Natural killer cell (primary cell): ENCODE data around the gene ASXL2. TPM values are rescaled to one million over a fixed set of nuclear protein-coding genes. Genes with fewer than 3 reads are reported as not detected.
"Not testable (repeated sequence)": the region's sequence is repeated elsewhere in the genome, so short reads cannot be mapped to it uniquely, and the experiment has no call there.

Experiments
- ATAC-seq, 3 donors: fragments of 150-1000 bp in 2 of 3; fragments of 200-7000 bp in 1 of 3; cut with Tn5 transposase; 1 replicate in 1 of 3; 2 replicates in 2 of 3; pipeline ENCODE4 v1.10.0; 2021; ENCODE audit warnings: mild to moderate bottlenecking in 2 of 3, moderate library complexity in 2 of 3
- DNase-seq, 2 donors: peaks; one replicate each; pipeline versions ENCODE4 v3.0.0 to v3.0.0-alpha.2; 2013 to 2021; ENCODE audit warnings: mixed read lengths in 1 of 2
- H3K27ac ChIP-seq: one replicate; pipeline ENCODE4 v1.5.1; 2013; ENCODE audit warnings: mild to moderate bottlenecking, low read length
- H3K27me3 ChIP-seq: one replicate; pipeline ENCODE4 v1.6.1; 2013; ENCODE audit warnings: low read length; ENCODE audit not compliant: control insufficient read depth, insufficient read depth
- H3K36me3 ChIP-seq: one replicate; pipeline ENCODE4 v1.6.1; 2013; ENCODE audit warnings: low read length; ENCODE audit not compliant: control insufficient read depth, insufficient read depth
- H3K4me1 ChIP-seq: one replicate; pipeline ENCODE4 v1.6.1; 2013; ENCODE audit warnings: low read length; ENCODE audit not compliant: control insufficient read depth, insufficient read depth
- H3K4me3 ChIP-seq: one replicate; pipeline ENCODE4 v1.5.1; 2013; ENCODE audit warnings: low read length
- H3K9me3 ChIP-seq: one replicate; pipeline ENCODE4 v1.6.1; 2013; ENCODE audit warnings: low read length; ENCODE audit not compliant: control insufficient read depth, insufficient read depth
- H3K27ac Mint-ChIP-seq, 2 donors: one replicate each; pipeline ENCODE4 v1.8.0; 2022; ENCODE audit warnings: mild to moderate bottlenecking in 2 of 2, mixed read lengths in 2 of 2, moderate library complexity in 1 of 2
- H3K27me3 Mint-ChIP-seq, 2 donors: one replicate each; pipeline ENCODE4 v1.8.0; 2022; ENCODE audit warnings: low read depth in 2 of 2, mixed read lengths in 2 of 2
- H3K36me3 Mint-ChIP-seq: one replicate; pipeline ENCODE4 v1.8.0; 2022; ENCODE audit warnings: mixed read lengths
- H3K4me1 Mint-ChIP-seq, 2 donors: one replicate each; pipeline ENCODE4 v1.8.0; 2022; ENCODE audit warnings: mixed read lengths in 2 of 2
- H3K4me3 Mint-ChIP-seq: one replicate; pipeline ENCODE4 v1.8.0; 2022; ENCODE audit warnings: mild to moderate bottlenecking, moderate library complexity, mixed read lengths
- H3K9me3 Mint-ChIP-seq, 2 donors: one replicate each; pipeline ENCODE4 v1.8.0; 2022; ENCODE audit warnings: mixed read lengths in 2 of 2
- WGBS: methylation state at CpG from one replicate; pipeline ENCODE4 v1.1.7; 2013; ENCODE audit warnings: missing lambda C conversion rate; ENCODE audit not compliant: insufficient coverage; 5-methylcytosine and 5-hydroxymethylcytosine counted together
- intact Hi-C: fragments of 100-400 bp; cut with micrococcal nuclease; formaldehyde crosslinking; loops from one replicate; pipeline ENCODE4 v1.14.2; 2022
- total RNA-seq, 4 donors: library from RNA; stranded (reverse); fragments of 120-200 nt in 1 of 4; gene quantifications; one replicate each; pipeline versions ENCODE4 v1.2.3 to v1.2.4, GENCODE V29; 2013 to 2022
- TF ChIP-seq, protein P1 (sequence below): fragments of 200-600 bp; IDR thresholded peaks from one replicate; pipeline ENCODE4 v1.8.0; 2022; ENCODE audit warnings: antibody characterized with exemption

The ASXL2 gene
- total RNA-seq, 3 donors from 2014 or later (not counting 1 experiment from before 2014, with no cell fraction given) = 27.7 to 32.6 (median 27.8) TPM

GRCh38 chr2:25903216-25903776 lies 25.0 kb upstream of the ASXL2 start:
- intact Hi-C loops = no loop called here
- no peak for DNase-seq
- no peak overlapping the region for H3K4me3 ChIP-seq
- Mint-ChIP-seq H3K27me3 (peaks cover 0 to 2% of the 10 kb centered on the region in 2 donors), H3K36me3 (no peaks in the 10 kb centered on the region), H3K27ac (no peak overlapping the region), H3K4me1 (no peaks in the 10 kb centered on the region), H3K9me3 (no peaks in the 10 kb centered on the region), H3K4me3 (no peak overlapping the region)
- no peak overlapping the region for H3K27ac ChIP-seq
- no peaks in the 10 kb centered on the region for H3K4me1 ChIP-seq
- TF ChIP-seq, protein P1, sequence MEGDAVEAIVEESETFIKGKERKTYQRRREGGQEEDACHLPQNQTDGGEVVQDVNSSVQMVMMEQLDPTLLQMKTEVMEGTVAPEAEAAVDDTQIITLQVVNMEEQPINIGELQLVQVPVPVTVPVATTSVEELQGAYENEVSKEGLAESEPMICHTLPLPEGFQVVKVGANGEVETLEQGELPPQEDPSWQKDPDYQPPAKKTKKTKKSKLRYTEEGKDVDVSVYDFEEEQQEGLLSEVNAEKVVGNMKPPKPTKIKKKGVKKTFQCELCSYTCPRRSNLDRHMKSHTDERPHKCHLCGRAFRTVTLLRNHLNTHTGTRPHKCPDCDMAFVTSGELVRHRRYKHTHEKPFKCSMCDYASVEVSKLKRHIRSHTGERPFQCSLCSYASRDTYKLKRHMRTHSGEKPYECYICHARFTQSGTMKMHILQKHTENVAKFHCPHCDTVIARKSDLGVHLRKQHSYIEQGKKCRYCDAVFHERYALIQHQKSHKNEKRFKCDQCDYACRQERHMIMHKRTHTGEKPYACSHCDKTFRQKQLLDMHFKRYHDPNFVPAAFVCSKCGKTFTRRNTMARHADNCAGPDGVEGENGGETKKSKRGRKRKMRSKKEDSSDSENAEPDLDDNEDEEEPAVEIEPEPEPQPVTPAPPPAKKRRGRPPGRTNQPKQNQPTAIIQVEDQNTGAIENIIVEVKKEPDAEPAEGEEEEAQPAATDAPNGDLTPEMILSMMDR = no peak
- no peak for ATAC-seq
- WGBS = 91% methylated on average over 5 of the region's 5 CpGs
- no peaks in the 10 kb centered on the region for H3K27me3 ChIP-seq
- no peaks in the 10 kb centered on the region for H3K9me3 ChIP-seq
- H3K36me3 ChIP-seq = no peaks in the 10 kb centered on the region

GRCh38 chr2:25899404-25899970 lies 21.2 kb upstream of the ASXL2 start:
- no peak for DNase-seq
- no peak overlapping the region for H3K4me3 ChIP-seq
- H3K27ac ChIP-seq = no peak overlapping the region
- H3K36me3 Mint-ChIP-seq = no peaks in the 10 kb centered on the region
- no peaks in the 10 kb centered on the region for H3K36me3 ChIP-seq
- H3K27ac Mint-ChIP-seq = no peak overlapping the region
- no peaks in the 10 kb centered on the region for H3K4me1 Mint-ChIP-seq
- intact Hi-C loops = no loop called here
- H3K9me3 Mint-ChIP-seq = no peaks in the 10 kb centered on the region
- peaks cover 0 to 3% of the 10 kb centered on the region in 2 donors for H3K27me3 Mint-ChIP-seq
- ATAC-seq = no peak
- WGBS = 86% methylated on average over 9 of the region's 11 CpGs
- H3K4me1 ChIP-seq = no peaks in the 10 kb centered on the region
- TF ChIP-seq, protein P1 = no peak
- H3K27me3 ChIP-seq = no peaks in the 10 kb centered on the region
- H3K9me3 ChIP-seq = no peaks in the 10 kb centered on the region
- H3K4me3 Mint-ChIP-seq = no peak overlapping the region

DNA sequence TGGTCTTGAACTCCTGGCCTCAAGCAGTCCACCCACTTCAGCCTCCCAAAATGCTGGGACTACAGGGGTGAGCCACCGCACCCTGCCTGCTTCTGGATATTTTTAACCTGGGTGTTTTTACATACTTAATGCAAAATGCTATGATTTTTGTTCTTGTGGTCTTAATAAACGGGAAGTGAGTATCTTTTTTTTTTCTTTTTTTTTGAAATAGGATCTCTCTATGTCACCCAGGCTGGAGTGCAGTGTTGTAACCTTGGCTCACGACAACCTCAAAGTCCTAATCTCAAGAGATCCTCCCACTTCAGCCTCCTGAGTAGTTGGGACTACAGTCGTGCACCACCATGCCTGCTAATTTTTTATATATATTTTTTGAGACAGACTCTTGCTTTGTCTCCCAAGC lies 19.2 kb upstream of the ASXL2 start:
- 66% methylated on average over 3 of the region's 4 CpGs for WGBS
- H3K4me3 ChIP-seq = no peak overlapping the region

GRCh38 chr2:25896308-25896707 lies 18.0 kb upstream of the ASXL2 start:
- H3K36me3 Mint-ChIP-seq, H3K4me3 Mint-ChIP-seq, H3K4me1 ChIP-seq, H3K4me3 ChIP-seq, H3K27me3 Mint-ChIP-seq, ATAC-seq, intact Hi-C loops, H3K27ac Mint-ChIP-seq, H3K36me3 ChIP-seq, H3K27ac ChIP-seq, H3K9me3 Mint-ChIP-seq, H3K9me3 ChIP-seq, H3K27me3 ChIP-seq, H3K4me1 Mint-ChIP-seq, DNase-seq: not testable (repeated sequence)
- 94% methylated on average over 6 of the region's 9 CpGs for WGBS

More for the DNA sequence above, 19.2 kb upstream of the ASXL2 start:
- Histone ChIP-seq H3K9me3 (no peaks in the 10 kb centered on the region), H3K27me3 (no peaks in the 10 kb centered on the region), H3K36me3 (no peaks in the 10 kb centered on the region), H3K4me1 (no peaks in the 10 kb centered on the region), H3K27ac (no peak overlapping the region)
- Mint-ChIP-seq H3K36me3 (no peaks in the 10 kb centered on the region), H3K27me3 (peaks cover 0 to 3% of the 10 kb centered on the region in 2 donors), H3K27ac (no peak overlapping the region), H3K9me3 (no peaks in the 10 kb centered on the region), H3K4me3 (no peak overlapping the region), H3K4me1 (no peaks in the 10 kb centered on the region)
- ATAC-seq (no peak), DNase-seq (no peak)
- TF ChIP-seq, protein P1 = no peak
- intact Hi-C loops = no loop called here
